Measurements from ENCODE around the gene LRP11.
"Not testable (repeated sequence)": the region's sequence is repeated elsewhere in the genome, so short reads cannot be mapped to it uniquely, and the experiment has no call there.

Gene LRP11

GRCh38 chr6:149869275-149869892, 5.2 kb upstream of the LRP11 start:
- no peak for DNase-seq (ENCODE audit: low read depth)

GRCh38 chr6:149867876-149868640, 3.9 kb upstream of the LRP11 start:
- no peak for DNase-seq (ENCODE audit: low read depth)

GRCh38 chr6:149864578-149865535, 698 bp upstream of the LRP11 start:
- no peak for DNase-seq (ENCODE audit: low read depth)

- DNase-seq (ENCODE audit: low read depth): no peak
These were observed 1.0 kb downstream of the LRP11 start for GRCh38 chr6:149862922-149863697.

GRCh38 chr6:149862424-149862738, 1.8 kb downstream of the LRP11 start:
- DNase-seq (ENCODE audit: low read depth): not testable (repeated sequence)

GRCh38 chr6:149861603-149862423, 2.3 kb downstream of the LRP11 start:
- no peak for DNase-seq (ENCODE audit: low read depth)

- DNase-seq (ENCODE audit: low read depth): no peak
These were observed 3.1 kb downstream of the LRP11 start for GRCh38 chr6:149860834-149861602.

- DNase-seq (ENCODE audit: low read depth): no peak
These were observed 3.7 kb downstream of the LRP11 start for GRCh38 chr6:149860513-149860833.

GRCh38 chr6:149859938-149860337, 4.2 kb downstream of the LRP11 start:
- DNase-seq (ENCODE audit: low read depth): no peak

- no peak for DNase-seq (ENCODE audit: low read depth)
These were observed 4.8 kb downstream of the LRP11 start for GRCh38 chr6:149859368-149859767.

GRCh38 chr6:149857541-149857940, 6.6 kb downstream of the LRP11 start:
- DNase-seq (ENCODE audit: low read depth): no peak

- no peak for DNase-seq (ENCODE audit: low read depth)
These were observed 7.7 kb downstream of the LRP11 start for GRCh38 chr6:149856256-149856994.

GRCh38 chr6:149855741-149856140, 8.4 kb downstream of the LRP11 start:
- no peak for DNase-seq (ENCODE audit: low read depth)

- DNase-seq (ENCODE audit: low read depth): no peak
These were observed 9.0 kb downstream of the LRP11 start for GRCh38 chr6:149855040-149855654.

GRCh38 chr6:149854532-149854931, 9.6 kb downstream of the LRP11 start:
- DNase-seq (ENCODE audit: low read depth): no peak

- DNase-seq (ENCODE audit: low read depth): not testable (repeated sequence)
These were observed 10.1 kb downstream of the LRP11 start for GRCh38 chr6:149854017-149854416.

- DNase-seq (ENCODE audit: low read depth): no peak
These were observed 11.3 kb downstream of the LRP11 start for GRCh38 chr6:149852881-149853280.

GRCh38 chr6:149852180-149852579, 12.0 kb downstream of the LRP11 start:
- DNase-seq (ENCODE audit: low read depth): no peak

- no peak for DNase-seq (ENCODE audit: low read depth)
These were observed 12.6 kb downstream of the LRP11 start for GRCh38 chr6:149851461-149852110.

All from stimulated activated CD8-positive, alpha-beta memory T cell treated with anti-CD3 and anti-CD28 coated beads, Interleukin-15, amount 100 ng/mL, for 1 hour (primary cell).